ENCODE measurements around the gene TM4SF1. TPM values are rescaled to one million over a fixed set of nuclear protein-coding genes. Genes with fewer than 3 reads are reported as not detected.
A peak's percentile ranks its signal among the peaks of the same experiment; 100 is the strongest.

TM4SF1 gene
- total RNA-seq, 1 experiment from 2014 or later = 27.7 TPM

DNA sequence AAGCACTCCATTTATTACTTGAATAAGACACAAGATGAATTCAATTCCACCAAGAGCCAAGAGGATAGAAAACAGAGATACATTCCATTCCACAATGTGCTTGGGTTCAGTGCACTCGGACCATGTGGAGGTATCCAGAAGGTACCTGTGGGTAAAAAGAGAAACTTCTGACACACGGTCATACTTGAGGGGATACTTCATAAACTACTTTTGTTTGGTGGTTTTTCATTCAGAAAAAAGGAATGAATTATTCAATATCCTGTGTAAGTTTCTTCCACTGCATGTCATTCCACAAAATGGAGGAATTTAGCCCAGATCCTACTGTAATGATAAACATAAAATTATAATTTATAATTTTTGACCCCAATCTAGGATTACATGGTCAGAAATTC, 5.7 kb downstream of the TM4SF1 start:
- Mint-ChIP-seq H3K27me3 (ENCODE audit: insufficient read depth, unreplicated experiment) (no peaks in the 10 kb centered on the region), H3K9me3 (ENCODE audit: unreplicated experiment) (no peaks in the 10 kb centered on the region), H3K4me1 (ENCODE audit: insufficient read depth, unreplicated experiment) (peaks cover 52% of the 10 kb centered on the region), H3K27ac (ENCODE audit: low read depth, unreplicated experiment) (no peak overlapping the region), H3K36me3 (ENCODE audit: insufficient read depth, unreplicated experiment) (peaks cover 65% of the 10 kb centered on the region), H3K4me3 (ENCODE audit: unreplicated experiment) (no peak overlapping the region)
- ChIA-PET POLR2A (interaction anchor here (2.0 to 9.7 kb wide), 8 partner anchors 14 to 111 kb away, joined by 7 to 217 read pairs (median 15); partner anchors contain the start of gene TM4SF4), CTCF (interaction anchor here (0.6 to 4.4 kb wide), 6 partner anchors 19 to 566 kb away, joined by 3 to 30 read pairs (median 3); partner anchors contain the start of gene TM4SF4)
- DNase-seq (ENCODE audit: unreplicated experiment) = no peak
- BruUV-seq (replicated peaks) = no TSS peak
- TF ChIP-seq, protein P1, sequence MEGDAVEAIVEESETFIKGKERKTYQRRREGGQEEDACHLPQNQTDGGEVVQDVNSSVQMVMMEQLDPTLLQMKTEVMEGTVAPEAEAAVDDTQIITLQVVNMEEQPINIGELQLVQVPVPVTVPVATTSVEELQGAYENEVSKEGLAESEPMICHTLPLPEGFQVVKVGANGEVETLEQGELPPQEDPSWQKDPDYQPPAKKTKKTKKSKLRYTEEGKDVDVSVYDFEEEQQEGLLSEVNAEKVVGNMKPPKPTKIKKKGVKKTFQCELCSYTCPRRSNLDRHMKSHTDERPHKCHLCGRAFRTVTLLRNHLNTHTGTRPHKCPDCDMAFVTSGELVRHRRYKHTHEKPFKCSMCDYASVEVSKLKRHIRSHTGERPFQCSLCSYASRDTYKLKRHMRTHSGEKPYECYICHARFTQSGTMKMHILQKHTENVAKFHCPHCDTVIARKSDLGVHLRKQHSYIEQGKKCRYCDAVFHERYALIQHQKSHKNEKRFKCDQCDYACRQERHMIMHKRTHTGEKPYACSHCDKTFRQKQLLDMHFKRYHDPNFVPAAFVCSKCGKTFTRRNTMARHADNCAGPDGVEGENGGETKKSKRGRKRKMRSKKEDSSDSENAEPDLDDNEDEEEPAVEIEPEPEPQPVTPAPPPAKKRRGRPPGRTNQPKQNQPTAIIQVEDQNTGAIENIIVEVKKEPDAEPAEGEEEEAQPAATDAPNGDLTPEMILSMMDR (IDR thresholded peaks at IDR 0.05; ENCODE audit: unreplicated experiment) = no peak
- intact Hi-C loops (cut with micrococcal nuclease) = loop anchor here (10.0 kb wide), 1 partner anchor 203 kb away; no protein-coding TSS in a partner anchor

DNA sequence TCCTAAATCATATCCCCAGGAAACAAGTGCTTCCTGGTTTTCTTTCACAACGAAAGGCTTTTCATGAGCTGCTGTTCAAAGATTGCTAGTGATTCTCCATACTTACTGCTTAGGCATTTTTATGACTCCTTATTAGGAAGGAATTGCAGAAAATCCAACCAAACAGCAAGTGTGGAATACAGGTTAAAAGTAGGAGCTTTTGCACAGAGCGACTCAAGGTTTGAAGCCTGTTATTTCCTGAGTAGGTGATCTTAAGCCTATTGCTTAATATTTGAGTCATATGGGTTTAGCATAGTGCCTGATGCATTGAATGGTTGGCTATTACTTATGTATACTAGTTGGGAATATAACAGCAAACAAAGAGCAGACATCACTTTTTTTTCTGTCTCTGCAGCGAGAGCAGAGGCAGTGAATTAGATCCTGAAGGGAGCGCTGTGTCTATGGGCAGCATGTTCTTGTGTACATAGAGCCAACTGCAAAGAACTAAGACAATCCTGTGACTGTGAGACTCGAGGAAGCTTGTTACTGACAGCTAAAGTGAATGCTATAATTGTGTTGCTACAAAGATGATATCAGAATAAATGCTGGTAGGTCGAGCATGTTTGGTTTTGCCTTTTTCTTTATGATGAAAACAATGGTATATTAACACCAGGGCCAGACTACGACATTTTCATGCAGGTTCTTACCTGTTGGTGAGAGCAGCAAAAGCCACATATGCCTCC, 6.3 kb downstream of the TM4SF1 start:
- Mint-ChIP-seq H3K36me3 (ENCODE audit: insufficient read depth, unreplicated experiment) (peaks cover 66% of the 10 kb centered on the region), H3K27me3 (ENCODE audit: insufficient read depth, unreplicated experiment) (no peaks in the 10 kb centered on the region), H3K4me1 (ENCODE audit: insufficient read depth, unreplicated experiment) (peaks cover 56% of the 10 kb centered on the region), H3K9me3 (ENCODE audit: unreplicated experiment) (no peaks in the 10 kb centered on the region), H3K4me3 (ENCODE audit: unreplicated experiment) (peak overlapping the region; percentile 38), H3K27ac (ENCODE audit: low read depth, unreplicated experiment) (no peak overlapping the region)
- ChIA-PET CTCF (interaction anchor here (0.6 to 4.4 kb wide), 13 partner anchors 15 to 566 kb away, joined by 3 to 30 read pairs (median 4); partner anchors contain the start of gene TM4SF4), POLR2A (interaction anchor here (0.7 to 9.7 kb wide), 14 partner anchors 9 to 1100 kb away, joined by 3 to 217 read pairs (median 4); partner anchors contain the start of genes HLTF and TM4SF4)
- intact Hi-C loops (cut with micrococcal nuclease) = loop anchor here (10.0 kb wide), 1 partner anchor 204 kb away; no protein-coding TSS in a partner anchor
- TF ChIP-seq, protein P1 (IDR thresholded peaks at IDR 0.05; ENCODE audit: unreplicated experiment) = no peak
- DNase-seq (ENCODE audit: unreplicated experiment) = peak; percentile 74
- no TSS peak for BruUV-seq (replicated peaks)

DNA sequence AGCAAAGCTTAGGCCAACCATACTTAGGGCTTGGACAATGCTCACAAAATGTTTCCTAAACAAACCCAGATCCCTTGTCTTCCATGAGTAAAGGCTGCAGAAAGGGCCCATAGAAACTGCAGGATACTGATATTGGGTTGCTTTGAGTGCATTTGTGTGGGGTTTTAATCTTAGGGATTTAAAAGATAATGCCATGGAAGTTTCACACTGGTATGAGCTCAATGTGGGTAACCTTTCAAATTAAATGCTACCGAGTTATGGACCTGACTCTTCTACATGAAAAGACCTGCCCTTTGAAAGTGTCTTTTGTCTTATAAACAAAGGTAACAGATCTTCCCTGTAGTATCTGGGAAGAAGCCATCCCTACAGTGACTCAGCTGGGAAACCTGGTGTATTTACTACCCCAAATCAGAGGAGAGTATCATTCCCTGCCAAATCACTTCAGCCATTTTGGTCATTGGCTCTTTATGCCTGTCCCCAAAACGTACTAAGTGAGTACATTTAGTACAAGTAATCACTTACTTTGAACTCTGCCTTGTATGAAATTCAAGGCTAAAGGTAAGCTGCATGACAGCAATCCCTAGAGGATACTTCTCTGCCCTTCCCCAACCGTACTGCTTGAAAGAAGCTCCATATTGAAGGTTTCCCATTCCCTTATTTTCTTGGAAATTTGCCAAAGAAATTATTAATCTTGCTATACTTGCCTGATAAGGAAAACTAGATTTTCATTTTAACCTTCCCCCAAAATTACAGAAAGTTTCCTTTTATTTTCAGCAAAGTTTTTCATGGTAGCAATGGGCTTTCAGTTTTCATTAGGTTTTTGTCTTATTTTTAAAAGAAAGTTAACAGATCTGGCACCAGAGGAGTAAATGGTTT, 7.2 kb downstream of the TM4SF1 start:
- H3K4me3 Mint-ChIP-seq (ENCODE audit: unreplicated experiment) = no peak overlapping the region
- DNase-seq (ENCODE audit: unreplicated experiment) = no peak
- no peaks in the 10 kb centered on the region for H3K27me3 Mint-ChIP-seq (ENCODE audit: insufficient read depth, unreplicated experiment)
- ChIA-PET POLR2A (interaction anchor here (0.7 to 9.7 kb wide), 13 partner anchors 8 to 1101 kb away, joined by 3 to 217 read pairs (median 3); partner anchors contain the start of genes HLTF and TM4SF4), CTCF (interaction anchor here (0.5 to 4.4 kb wide), 13 partner anchors 16 to 438 kb away, joined by 3 to 30 read pairs (median 4); partner anchors contain the start of gene TM4SF4)
- no peak overlapping the region for H3K27ac Mint-ChIP-seq (ENCODE audit: low read depth, unreplicated experiment)
- H3K4me1 Mint-ChIP-seq (ENCODE audit: insufficient read depth, unreplicated experiment) = peaks cover 51% of the 10 kb centered on the region
- intact Hi-C loops (cut with micrococcal nuclease) = loop anchor here (10.0 kb wide), 1 partner anchor 205 kb away; no protein-coding TSS in a partner anchor
- TF ChIP-seq, protein P1 (IDR thresholded peaks at IDR 0.05; ENCODE audit: unreplicated experiment) = no peak
- H3K36me3 Mint-ChIP-seq (ENCODE audit: insufficient read depth, unreplicated experiment) = peaks cover 64% of the 10 kb centered on the region
- no peaks in the 10 kb centered on the region for H3K9me3 Mint-ChIP-seq (ENCODE audit: unreplicated experiment)
- no TSS peak for BruUV-seq (replicated peaks)

All from MCF 10A (cell line).